ENCODE results near the gene ARHGAP9.
A peak's percentile ranks its signal among the peaks of the same experiment; 100 is the strongest.
"Not testable (repeated sequence)": the region's sequence is repeated elsewhere in the genome, so short reads cannot be mapped to it uniquely, and the experiment has no call there.

Gene ARHGAP9

GRCh38 chr12:57431654-57432188 lies 47.9 kb downstream of the ARHGAP9 start:
- no peak for DNase-seq

- DNase-seq, result peak; percentile 81
Measured at GRCh38 chr12:57430931-57431566, 48.6 kb downstream of the ARHGAP9 start, which contains the start of gene R3HDM2. R3HDM2 (minus strand) TSS chr12:57431043; CDS start chr12:57310428, 120,615 bp downstream.

- no peak for DNase-seq
Measured at GRCh38 chr12:57430112-57430930, 49.3 kb downstream of the ARHGAP9 start.

GRCh38 chr12:57429473-57430111 lies 50.1 kb downstream of the ARHGAP9 start:
- no peak for DNase-seq

- no peak for DNase-seq
Measured at GRCh38 chr12:57428965-57429364, 50.7 kb downstream of the ARHGAP9 start.

GRCh38 chr12:57426948-57427347 lies 52.7 kb downstream of the ARHGAP9 start:
- DNase-seq, result not testable (repeated sequence)

Data from NCI-H187 treated with DMSO at 0.1 percent for 48 hours (cell line).